ENCODE data around the gene ARHGEF7. TPM values are rescaled to one million over a fixed set of nuclear protein-coding genes. Genes with fewer than 3 reads are reported as not detected.

ARHGEF7 gene
- total RNA-seq, 1 donor from 2014 or later: 95.7 TPM

DNA sequence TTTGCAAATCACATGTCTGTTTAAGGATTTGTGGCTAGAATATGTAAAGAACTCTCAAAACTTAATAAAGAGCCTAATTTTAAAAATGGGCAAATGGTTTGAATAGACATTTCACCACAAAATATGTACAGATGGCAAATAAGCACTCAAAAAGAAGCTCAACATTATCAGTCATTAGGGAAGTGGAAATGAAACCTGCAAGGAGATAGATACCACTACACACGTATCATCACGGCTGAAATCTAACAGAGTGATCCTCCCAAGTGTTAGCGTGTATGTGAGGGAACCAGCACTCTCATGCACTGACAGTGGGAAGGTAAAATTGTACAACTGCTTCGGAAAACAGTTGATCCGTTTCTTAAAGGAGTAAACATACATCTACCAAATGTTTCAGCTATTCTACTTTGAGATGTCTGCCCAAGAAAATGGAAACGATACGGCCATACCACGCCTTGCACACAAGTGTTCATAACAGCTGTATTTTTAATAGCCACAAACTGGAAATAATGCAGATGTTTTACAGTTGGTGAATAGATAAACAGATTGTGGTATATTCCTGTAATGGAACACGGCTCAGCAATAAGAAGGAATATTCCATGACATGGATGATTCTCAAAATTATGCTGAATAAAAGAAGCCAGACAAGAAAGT, 14.5 kb downstream of the ARHGEF7 start:
- intact Hi-C loops (cut with micrococcal nuclease): loop anchor here (2.0 kb wide), 1 partner anchor 55 kb away; no protein-coding TSS in a partner anchor
- DNase-seq (no peak), ATAC-seq (ENCODE audit: low read depth) (peak; percentile 96)
- Mint-ChIP-seq H3K9me3 (no peaks in the 10 kb centered on the region), H3K4me1 (peaks cover 11% of the 10 kb centered on the region), H3K36me3 (ENCODE audit: low read depth) (no peaks in the 10 kb centered on the region), H3K4me3 (peak overlapping the region; percentile 63), H3K27ac (peak overlapping the region; percentile 62), H3K27me3 (peaks cover 6% of the 10 kb centered on the region)
- ChIA-PET POLR2A (interaction anchor here (0.6 to 1.2 kb wide), 2 partner anchors 56 to 214 kb away, joined by 3 to 7 read pairs; partner anchors contain the start of gene ANKRD10), CTCF (interaction anchor here (1.7 kb wide), 1 partner anchor 61 kb away, joined by 5 read pairs; no protein-coding TSS in a partner anchor)
- no peak for TF ChIP-seq CTCF (IDR thresholded peaks at IDR 0.05)

GRCh38 chr13:111130116-111130508, 15.0 kb downstream of the ARHGEF7 start:
- peaks cover 11% of the 10 kb centered on the region for H3K4me1 Mint-ChIP-seq
- H3K9me3 Mint-ChIP-seq: no peaks in the 10 kb centered on the region
- ChIA-PET CTCF (interaction anchor here (1.7 kb wide), 1 partner anchor 62 kb away, joined by 5 read pairs; no protein-coding TSS in a partner anchor), POLR2A (interaction anchor here (0.6 to 1.2 kb wide), 2 partner anchors 55 to 215 kb away, joined by 3 to 7 read pairs; partner anchors contain the start of gene ANKRD10)
- intact Hi-C loops (cut with micrococcal nuclease): no loop called here
- H3K36me3 Mint-ChIP-seq (ENCODE audit: low read depth): no peaks in the 10 kb centered on the region
- ATAC-seq (ENCODE audit: low read depth) (no peak), DNase-seq (no peak)
- H3K27me3 Mint-ChIP-seq: peaks cover 3% of the 10 kb centered on the region
- H3K27ac Mint-ChIP-seq: no peak overlapping the region
- TF ChIP-seq CTCF (IDR thresholded peaks at IDR 0.05): no peak
- no peak overlapping the region for H3K4me3 Mint-ChIP-seq

DNA sequence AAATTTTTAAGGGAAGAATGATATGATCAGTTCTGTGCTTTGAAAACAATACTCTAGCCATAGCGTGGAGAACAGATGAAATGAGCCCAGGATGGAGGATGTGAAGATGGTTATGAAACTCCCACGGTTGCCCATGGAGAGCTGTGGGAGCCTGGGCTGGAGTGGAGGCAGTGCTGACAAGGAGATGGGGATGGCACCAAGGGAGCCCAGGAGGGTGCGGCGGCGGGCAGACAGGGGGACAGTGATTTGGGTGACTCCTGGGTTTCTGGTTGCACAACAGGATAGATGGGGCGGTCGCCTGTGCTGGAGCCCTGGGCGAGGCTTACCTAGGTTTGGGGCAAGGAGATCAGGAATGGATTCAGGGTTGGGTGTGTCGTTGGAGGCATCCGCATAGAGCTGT, 15.9 kb downstream of the ARHGEF7 start:
- no peak for TF ChIP-seq CTCF (IDR thresholded peaks at IDR 0.05)
- Mint-ChIP-seq H3K4me1 (peaks cover 11% of the 10 kb centered on the region), H3K27me3 (peaks cover 1% of the 10 kb centered on the region), H3K9me3 (no peaks in the 10 kb centered on the region), H3K27ac (no peak overlapping the region), H3K4me3 (no peak overlapping the region), H3K36me3 (ENCODE audit: low read depth) (no peaks in the 10 kb centered on the region)
- ChIA-PET POLR2A (no interaction called here), CTCF (interaction anchor here (1.7 kb wide), 1 partner anchor 63 kb away, joined by 5 read pairs; no protein-coding TSS in a partner anchor)
- DNase-seq (no peak), ATAC-seq (ENCODE audit: low read depth) (no peak)
- intact Hi-C loops (cut with micrococcal nuclease): no loop called here

DNA sequence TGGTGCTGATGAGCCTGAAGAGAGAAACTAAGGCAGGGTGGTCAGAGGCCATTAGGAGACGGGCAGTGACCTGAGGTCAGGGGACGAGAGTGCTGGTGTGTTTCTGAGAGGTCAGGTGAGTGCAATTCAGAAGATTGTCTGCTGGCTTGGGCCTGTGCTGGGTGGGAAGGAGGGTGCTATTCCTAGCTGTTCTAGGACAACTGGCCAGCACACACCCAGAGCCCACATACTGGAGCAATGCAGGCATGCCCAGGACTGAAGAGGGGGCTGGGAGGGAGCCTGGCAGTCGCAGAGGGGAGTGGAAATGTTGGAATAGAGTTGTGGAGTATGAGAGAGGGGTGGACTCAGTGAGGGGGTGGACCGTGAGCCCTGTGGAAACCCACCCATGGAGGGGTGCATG, 16.5 kb downstream of the ARHGEF7 start:
- Mint-ChIP-seq H3K4me1 (peaks cover 11% of the 10 kb centered on the region), H3K36me3 (ENCODE audit: low read depth) (no peaks in the 10 kb centered on the region), H3K27me3 (peaks cover 2% of the 10 kb centered on the region), H3K4me3 (no peak overlapping the region), H3K9me3 (no peaks in the 10 kb centered on the region), H3K27ac (no peak overlapping the region)
- ATAC-seq (ENCODE audit: low read depth) (no peak), DNase-seq (no peak)
- ChIA-PET POLR2A (no interaction called here), CTCF (no interaction called here)
- no peak for TF ChIP-seq CTCF (IDR thresholded peaks at IDR 0.05)
- intact Hi-C loops (cut with micrococcal nuclease): no loop called here

DNA sequence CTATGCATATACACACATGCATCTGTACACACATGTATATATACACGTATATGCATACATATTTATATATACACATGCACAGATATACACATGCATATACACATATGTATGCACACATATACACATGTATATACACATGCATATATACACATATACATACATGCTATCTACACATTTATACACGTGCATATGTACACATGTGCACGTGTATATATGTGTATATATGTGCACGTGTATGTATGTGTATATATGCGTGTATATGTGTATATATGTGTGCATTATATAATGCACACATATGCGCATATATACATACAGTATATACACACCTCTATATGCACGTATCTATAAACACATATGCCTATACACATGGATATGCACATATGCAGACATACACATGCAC, 17.8 kb downstream of the ARHGEF7 start:
- no peak overlapping the region for H3K4me3 Mint-ChIP-seq
- intact Hi-C loops (cut with micrococcal nuclease): no loop called here
- TF ChIP-seq CTCF (IDR thresholded peaks at IDR 0.05): no peak
- H3K36me3 Mint-ChIP-seq (ENCODE audit: low read depth): no peaks in the 10 kb centered on the region
- ChIA-PET CTCF (no interaction called here), POLR2A (no interaction called here)
- H3K9me3 Mint-ChIP-seq: no peaks in the 10 kb centered on the region
- no peak for ATAC-seq (ENCODE audit: low read depth)
- H3K4me1 Mint-ChIP-seq: peaks cover 11% of the 10 kb centered on the region
- H3K27ac Mint-ChIP-seq: no peak overlapping the region
- no peak for DNase-seq
- peaks cover 8% of the 10 kb centered on the region for H3K27me3 Mint-ChIP-seq

Measured in activated B cell treated with CpG ODN at 0.5 μM for 24 hours (primary cell).